Midbrain (tissue), 1 donor: ENCODE measurements around the gene NFATC2IP.

Experiments used
- DNase-seq: peaks from one replicate; lab custom pipeline; 2025; lab: John Stamatoyannopoulos, UW

The NFATC2IP gene

GRCh38 chr16:28950648-28951409 is at the start of gene NFATC2IP:
Gene NFATC2IP (plus strand): TSS chr16:28950937. CDS start chr16:28951012, 75 bp downstream.
- DNase-seq, result peak; percentile 100

- DNase-seq, result no peak
Observed at GRCh38 chr16:28901862-28902261, 48.9 kb upstream of the NFATC2IP start.

- DNase-seq, result no peak
Observed at GRCh38 chr16:28902909-28903308, 47.8 kb upstream of the NFATC2IP start.

GRCh38 chr16:28903344-28904042 is 47.2 kb upstream of the NFATC2IP start:
- no peak for DNase-seq

DNA sequence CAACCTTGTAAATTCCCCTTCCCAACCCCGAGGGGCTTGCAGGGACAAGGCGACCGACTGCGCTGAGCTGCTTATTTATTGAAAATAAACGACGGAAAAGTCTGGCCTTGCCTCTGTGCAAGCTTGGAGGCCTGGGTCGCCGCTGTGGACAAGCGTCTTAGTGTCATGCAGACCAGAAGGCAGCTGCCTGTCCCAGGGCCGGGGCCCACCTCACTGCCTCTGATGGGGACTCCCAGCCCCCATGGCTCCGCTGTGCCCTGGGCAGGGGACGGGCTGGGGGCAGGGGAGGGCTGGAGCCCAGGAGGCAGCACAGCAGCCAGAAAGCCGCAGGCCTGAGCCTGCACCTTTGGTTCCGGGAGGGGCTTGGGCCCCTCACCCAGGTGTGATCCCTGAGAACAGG is 46.4 kb upstream of the NFATC2IP start:
- no peak for DNase-seq

DNA sequence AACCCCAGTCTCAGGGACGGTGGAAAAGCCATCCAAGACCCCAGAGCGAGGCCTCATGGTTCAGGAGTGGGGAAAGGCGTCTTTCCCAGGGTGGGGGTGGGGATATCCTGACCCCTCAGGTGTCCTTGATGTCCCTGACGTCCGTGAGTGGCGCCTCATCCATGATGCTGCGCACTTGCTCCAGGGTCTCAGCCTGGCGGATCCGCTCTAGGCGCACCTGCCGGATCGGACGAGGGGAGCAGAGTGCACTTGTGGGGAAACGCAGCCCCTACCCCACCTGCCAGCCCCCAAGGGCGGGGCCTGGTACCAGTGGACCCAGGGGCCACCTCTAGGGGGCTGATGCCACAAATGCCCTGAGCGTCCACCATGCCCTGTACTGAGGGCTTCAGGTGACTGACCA is 45.9 kb upstream of the NFATC2IP start:
- DNase-seq, result no peak

- DNase-seq, result no peak
Observed at GRCh38 chr16:28905229-28905754, 45.4 kb upstream of the NFATC2IP start.

DNA sequence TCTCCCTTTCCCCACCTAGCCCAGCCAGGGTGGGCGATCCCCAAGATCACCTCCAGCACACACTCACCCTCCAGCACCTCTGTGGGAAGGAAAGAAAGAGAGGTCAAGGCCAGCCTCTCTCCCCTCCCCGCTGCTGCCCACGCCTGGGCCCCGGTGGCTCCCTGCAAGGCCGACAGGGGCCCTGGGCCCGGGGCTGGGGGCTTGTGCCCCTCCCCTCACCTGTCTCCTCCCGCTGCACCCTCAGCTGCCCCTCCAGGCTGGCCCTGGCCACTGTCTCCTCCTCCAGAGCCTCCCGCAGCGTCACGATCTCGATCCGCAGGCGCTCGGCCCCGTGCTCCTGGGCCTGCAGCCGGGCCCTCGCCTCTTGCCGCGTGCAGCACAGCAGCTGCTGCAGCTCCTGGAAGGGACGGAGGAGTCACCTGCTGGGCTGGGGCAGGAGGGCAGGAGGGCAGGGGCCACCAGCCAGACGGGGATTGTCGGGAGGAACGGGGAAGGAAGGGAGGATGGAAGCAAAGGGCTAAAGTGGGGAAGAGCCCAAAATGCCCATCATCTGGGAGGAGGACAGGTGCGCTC is 44.9 kb upstream of the NFATC2IP start:
- DNase-seq, result no peak

DNA sequence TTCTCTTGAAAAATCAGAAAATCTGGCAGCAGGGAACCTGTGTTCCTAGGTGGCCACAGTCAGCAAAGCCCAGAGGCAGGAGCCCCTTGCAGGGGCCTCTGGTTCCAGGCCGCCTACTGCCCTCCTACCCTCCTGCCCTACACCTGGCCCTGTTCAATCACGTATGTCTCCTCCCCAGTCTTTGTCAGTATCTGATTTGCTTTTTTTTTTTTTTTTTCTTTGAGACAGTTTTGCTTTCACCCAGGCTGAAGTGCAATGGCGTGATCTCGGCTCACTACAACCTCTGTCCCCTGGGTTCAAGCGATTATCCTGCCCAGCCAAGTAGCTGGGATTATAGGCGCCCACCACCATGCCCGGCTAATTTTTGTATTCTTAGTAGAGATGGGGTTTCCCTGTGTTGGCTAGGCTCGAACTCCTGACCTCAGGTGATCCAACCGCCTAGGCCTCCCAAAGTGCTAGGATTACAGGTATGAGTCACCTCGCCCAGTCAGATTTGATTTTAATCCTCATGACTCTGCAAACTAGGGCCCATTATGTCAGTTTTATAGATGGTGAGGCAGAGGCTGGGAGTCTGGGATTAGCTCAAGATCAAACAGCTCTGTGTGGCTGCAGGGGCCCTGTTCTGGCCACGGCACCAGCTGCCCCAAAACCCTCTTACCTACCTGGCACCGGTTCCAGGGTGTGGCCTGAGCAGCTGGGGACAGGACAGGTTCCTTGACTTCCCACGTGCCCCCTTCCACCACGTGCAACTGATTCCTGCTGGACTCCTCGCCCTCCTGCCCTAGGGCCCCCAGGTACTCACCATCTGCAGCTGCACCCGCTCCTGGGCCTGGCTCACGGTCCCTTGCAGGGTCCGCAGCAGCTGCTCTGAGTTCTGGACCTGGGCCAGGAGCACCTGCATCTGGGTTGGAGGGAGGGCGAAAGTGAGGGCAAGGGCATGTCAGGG is 40.4 kb upstream of the NFATC2IP start:
- no peak for DNase-seq

GRCh38 chr16:28912558-28912957 is 38.2 kb upstream of the NFATC2IP start:
- DNase-seq, result no peak

DNA sequence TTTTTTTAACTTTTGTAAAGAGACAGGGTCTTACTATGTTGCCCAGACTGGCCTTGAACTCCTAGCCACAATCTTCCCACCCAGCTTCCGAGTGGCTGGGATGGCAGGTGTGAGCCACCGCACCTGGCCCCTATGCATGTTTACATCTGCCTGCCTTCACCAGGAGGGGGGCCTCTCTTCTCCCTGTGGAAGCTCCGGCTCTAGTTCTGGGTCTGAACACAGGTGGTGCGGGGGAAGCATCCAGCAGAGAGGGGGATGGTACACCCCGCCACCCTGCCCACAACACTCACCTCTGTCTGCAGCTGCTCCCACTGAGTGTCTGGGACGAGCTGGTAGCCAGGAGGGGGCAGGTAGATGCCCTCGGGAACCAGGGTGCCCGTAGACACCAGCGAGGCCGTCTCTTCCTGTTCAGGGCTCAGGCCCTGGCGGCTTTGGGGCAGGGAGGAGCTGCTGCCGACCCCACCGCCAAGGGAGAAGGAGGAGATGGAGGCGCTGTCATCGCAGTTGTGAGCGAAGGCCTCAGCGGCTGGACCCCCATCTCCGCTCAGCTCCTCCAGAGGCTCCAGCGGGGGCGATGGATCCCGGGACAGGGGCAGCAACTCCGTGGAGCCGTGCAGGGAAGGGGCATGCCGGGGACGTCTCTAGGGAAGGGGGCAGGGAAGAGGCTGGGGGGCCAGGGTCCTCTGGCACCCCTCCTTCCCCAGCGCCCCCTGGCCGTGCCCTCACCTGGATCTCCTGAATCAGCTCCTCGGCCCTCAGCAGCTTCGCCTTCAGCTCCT is 36.6 kb upstream of the NFATC2IP start:
- no peak for DNase-seq

- DNase-seq, result no peak
Observed at GRCh38 chr16:28915181-28915580, 35.6 kb upstream of the NFATC2IP start.

DNA sequence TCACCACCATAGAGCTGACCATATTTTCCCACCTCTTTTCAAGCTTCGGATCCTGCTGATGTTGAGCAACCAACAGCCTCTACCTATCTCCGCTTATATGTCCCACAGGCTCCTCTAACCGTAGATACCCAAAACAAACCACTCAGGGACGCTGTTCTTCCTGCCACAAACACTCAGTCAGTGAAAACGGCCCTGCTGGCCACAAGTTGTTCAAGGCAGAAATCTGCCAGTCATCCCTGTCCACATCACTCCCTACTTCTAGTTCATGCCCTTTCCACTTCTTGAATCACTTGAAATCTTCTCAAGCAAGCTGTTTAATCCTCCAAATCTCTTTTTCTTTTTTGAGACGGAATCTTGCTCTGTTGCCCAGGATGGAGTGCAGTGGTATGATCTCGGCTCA is 33.6 kb upstream of the NFATC2IP start:
- DNase-seq, result no peak

GRCh38 chr16:28918698-28919097 is 32.0 kb upstream of the NFATC2IP start:
- DNase-seq, result no peak

DNA sequence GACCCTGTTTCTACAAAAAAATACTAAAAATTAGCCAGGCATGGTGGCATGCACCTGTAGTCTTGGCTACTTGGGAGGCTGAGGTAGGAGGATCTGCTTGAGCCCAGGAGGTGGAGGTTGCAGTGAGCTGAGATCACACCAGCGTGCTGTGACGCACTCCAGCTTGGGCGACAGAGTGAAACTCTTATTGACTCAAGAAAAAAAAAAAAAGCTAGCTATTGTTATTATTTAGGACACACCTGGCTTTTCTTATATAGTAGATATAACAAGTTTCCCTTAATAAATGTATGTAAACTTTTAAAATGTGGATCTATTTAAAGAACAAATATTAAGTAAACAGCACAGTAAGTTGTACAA is 27.5 kb upstream of the NFATC2IP start:
- DNase-seq, result no peak

GRCh38 chr16:28923652-28924398 is 26.9 kb upstream of the NFATC2IP start:
- no peak for DNase-seq

DNA sequence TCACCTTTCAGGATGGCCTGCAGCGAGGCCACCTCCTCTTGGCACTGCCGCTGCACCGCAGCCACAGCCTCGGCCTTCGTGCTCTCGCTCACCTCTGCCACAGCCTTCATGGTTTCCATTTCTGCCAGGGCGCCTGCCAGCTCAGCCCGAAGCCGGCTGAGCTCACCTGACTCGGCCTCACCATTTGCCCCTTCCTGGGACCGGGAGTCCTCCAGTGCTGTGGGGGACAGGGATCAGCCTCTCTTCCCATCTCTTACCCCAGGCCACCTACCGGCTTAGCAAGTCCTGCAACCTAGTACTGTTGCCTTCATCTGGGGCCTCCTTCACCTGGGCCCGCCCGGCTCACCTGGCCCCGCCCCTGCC is 26.4 kb upstream of the NFATC2IP start:
- no peak for DNase-seq

- DNase-seq, result peak; percentile 92
Observed at GRCh38 chr16:28924762-28925385, 25.9 kb upstream of the NFATC2IP start, which contains the start of gene RABEP2. Gene RABEP2 (minus strand): TSS chr16:28925238. CDS start chr16:28925163, 75 bp downstream.

DNA sequence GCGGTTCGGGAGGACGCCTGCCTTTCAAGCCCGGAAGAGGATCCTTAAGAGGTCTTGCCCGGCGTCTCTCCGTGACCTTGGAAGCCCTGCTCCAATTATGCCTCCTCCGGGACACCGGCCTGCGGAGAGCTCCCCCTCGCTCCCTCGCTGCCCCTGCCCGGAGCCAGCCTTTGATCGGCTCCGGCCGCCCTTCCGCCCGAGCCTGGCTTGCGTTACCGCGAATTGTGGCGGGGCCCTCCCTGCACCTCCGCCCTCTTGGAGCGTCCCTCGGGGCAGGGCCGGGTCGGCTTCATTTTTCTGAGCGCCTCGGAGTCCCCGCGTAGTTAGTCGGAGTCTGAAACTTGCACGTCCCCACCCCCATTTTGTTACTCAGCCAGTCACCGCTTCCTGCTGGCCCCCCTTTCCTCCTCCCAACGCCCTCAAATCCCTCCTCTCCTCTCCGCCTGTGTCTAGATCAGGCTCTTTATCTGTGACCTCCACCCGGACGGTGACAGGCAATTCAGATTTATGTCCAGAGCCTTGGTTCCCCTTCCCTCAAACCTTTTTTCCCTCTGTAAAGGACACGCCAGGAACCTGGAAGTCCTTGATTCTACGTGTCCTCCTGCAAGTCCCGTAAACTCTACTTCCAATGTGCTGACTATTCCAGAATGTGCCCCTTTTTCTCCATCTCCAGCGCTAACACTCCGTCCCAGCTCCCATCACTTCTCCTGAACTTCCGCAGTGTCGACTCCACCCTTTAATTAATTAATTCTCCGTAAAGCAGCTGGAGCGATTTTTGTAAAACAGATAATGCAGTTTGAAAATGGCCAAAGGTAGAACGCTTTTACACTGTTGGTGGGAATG is 25.1 kb upstream of the NFATC2IP start:
- peak; percentile 68 for DNase-seq
